GM12875 (cell line): ENCODE data around the gene LAMB4.

Experiments used
- H3K4me3 ChIP-seq: one replicate; pipeline ENCODE4 v1.5.1; 2011; ENCODE audit warnings: low read depth, low read length, control low read depth
- TF ChIP-seq, protein P1 (sequence below): IDR thresholded peaks from 2 replicates; pipeline ENCODE4 v1.5.1; 2011; ENCODE audit warnings: low read depth, mild to moderate bottlenecking, control low read depth, inconsistent platforms, low read length, moderate library complexity, borderline replicate concordance; ENCODE audit not compliant: insufficient read depth

Gene LAMB4

DNA sequence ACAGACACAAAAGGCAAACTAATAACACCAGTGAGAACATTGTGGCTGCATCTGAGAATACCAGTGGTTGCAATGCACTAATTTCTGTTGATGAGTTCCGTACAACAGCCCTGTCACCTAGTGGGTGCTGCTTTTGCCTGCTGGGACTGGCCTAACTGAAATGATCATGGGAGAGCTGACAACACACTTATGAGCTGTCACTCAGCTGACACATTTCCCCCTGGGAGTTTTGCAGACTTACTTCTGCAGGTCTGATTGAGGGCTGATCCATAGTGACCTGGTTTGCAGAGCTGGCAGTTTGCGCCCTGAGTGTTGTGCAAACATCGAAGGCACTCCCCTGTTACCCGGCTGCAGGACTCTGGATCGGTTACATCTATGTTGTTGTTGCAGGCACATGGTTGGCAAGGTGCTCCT lies 66.6 kb downstream of the LAMB4 start:
- no peak overlapping the region for H3K4me3 ChIP-seq
- TF ChIP-seq, protein P1, sequence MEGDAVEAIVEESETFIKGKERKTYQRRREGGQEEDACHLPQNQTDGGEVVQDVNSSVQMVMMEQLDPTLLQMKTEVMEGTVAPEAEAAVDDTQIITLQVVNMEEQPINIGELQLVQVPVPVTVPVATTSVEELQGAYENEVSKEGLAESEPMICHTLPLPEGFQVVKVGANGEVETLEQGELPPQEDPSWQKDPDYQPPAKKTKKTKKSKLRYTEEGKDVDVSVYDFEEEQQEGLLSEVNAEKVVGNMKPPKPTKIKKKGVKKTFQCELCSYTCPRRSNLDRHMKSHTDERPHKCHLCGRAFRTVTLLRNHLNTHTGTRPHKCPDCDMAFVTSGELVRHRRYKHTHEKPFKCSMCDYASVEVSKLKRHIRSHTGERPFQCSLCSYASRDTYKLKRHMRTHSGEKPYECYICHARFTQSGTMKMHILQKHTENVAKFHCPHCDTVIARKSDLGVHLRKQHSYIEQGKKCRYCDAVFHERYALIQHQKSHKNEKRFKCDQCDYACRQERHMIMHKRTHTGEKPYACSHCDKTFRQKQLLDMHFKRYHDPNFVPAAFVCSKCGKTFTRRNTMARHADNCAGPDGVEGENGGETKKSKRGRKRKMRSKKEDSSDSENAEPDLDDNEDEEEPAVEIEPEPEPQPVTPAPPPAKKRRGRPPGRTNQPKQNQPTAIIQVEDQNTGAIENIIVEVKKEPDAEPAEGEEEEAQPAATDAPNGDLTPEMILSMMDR: no peak

DNA sequence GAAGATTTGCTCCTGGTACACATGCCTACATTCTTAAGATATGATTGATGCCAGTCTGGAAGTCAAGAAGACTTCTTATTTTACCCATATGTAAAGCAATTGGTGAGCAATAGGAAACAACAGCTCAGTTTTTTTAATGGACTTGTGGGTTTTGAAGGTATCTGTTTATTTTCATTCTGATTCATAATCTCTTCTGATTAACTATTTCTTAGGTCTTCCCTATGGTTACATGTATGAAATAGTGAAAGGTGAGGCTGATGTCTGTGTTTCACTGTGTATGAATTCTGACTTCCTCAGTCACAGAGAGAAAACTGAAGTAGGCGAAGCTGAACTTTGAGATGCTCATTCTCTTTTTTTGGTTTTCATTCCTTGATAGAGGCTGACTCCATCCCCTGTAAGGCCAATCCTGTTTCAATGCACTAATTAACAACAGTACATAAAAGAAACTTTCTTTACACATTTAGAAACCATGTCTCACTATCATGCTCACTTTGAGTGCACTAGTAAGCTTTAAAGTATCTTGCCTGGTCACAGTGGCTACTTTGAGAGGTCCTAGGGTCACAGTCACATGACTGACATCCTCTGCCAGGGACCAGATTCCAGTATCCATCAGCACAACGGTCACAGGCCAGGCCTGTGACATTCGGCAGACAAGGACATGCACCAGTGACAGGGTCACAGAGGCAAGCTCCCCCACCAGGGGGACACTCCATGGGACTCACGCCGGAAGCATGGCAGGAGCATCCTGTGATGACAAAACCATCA lies 67.7 kb downstream of the LAMB4 start:
- H3K4me3 ChIP-seq: no peak overlapping the region
- TF ChIP-seq, protein P1: no peak

DNA sequence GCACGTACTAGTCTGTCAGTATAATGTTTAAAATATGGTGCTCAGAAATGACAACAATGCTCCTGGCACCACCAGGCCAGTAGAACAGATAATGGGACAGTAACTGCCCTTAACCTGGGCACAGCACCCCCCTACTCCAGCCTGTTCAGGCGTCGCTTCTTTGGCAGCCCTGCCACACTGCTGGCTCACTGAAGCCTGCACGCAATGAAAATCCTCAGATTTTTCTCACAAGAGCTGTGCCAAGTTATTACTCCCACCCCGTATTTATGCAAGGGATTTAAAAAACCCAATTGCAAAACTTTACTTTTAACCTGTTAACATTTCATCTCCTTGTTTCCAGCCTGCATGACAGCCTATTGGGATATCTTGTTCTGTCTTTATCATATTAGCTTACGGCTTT lies 70.6 kb downstream of the LAMB4 start:
- TF ChIP-seq, protein P1: no peak
- H3K4me3 ChIP-seq: no peak overlapping the region

DNA sequence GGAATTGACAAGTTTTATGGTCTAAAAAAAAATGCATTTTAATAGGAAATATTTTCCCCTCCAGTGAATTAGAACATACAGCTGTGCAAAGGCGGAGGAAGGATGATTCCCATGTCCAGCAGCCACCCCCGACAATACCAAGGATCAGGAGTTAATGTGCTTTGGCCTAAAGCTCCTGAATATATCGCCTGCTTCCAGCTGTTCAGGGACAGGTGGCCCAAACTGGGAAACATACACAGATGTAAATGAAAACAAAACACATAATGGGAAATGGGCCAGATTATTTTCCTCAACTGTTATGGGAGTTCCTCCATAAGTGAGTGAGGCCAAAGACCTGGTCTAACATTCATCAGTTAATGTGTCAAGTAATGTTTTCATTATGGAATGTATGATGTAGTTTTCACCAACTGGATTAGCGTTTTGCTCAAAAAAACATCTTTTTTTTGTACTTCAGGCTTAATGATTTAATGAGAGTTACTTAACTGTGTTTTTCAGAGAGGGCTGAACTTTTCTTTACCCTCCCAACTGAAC lies 72.1 kb downstream of the LAMB4 start:
- TF ChIP-seq, protein P1: no peak
- H3K4me3 ChIP-seq: no peak overlapping the region

DNA sequence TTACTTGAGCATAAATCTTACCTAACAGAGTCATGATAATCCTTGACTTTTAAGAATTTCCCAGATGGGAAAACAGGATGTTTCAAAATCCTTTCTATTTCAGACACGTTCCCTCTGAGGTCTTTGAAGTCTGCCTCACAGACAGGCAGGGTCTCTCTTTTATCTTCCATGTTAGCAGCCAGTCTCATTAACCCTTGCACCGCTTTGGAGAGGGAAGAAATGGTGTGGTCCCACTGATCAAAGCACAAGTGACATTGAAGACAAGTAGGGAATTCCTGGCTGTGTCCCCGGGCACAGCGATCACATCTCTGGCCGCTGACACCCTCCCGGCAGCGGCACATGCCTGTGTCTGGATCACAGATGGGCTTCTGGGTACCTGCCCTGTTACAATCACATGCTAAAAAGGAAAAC lies 74.5 kb downstream of the LAMB4 start:
- TF ChIP-seq, protein P1: no peak
- no peak overlapping the region for H3K4me3 ChIP-seq

DNA sequence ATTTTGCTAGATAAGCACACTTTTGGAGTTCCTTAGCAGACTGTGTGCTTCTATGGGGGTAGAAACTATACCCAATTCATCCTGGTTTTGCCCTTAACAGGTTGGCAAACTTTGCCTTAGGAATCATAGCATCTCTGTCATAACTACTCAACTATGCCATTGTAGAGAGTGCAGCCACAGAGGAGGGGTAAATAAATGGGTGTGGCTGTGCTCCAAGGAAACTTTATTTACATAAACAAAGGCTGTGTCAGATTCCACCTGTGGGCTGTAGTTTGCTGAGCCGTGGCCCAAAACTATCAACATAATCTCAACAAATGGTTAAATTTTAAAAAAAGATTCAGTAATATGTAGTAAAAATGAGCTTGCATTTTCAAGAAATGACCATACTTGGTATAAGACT lies 75.6 kb downstream of the LAMB4 start:
- TF ChIP-seq, protein P1: no peak
- no peak overlapping the region for H3K4me3 ChIP-seq

DNA sequence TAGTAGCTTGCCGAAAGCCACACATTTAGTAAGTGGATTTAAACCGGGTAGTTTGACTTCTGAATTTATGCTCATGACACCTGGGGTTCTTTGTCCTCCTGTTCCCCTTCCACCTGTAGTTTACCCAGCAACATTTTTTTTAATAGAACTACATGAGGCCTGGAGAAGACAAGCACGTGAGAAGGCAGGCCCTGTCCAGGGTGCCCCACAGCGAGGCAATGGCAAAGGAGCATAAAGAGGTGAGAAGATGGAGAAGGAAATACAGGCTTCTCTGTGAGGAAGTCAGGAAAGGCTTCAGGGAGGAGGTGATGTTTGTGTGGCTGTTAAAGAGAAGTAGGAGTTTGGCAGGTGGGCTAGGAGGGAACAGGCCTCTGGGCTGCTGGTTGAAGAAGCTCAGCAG lies 76.9 kb downstream of the LAMB4 start:
- H3K4me3 ChIP-seq: no peak overlapping the region
- TF ChIP-seq, protein P1: no peak
